HG03280 (cell line): ENCODE measurements around the gene COL4A2.

Experiments used
- ATAC-seq: cut with Tn5 transposase; IDR thresholded peaks from one replicate; pipeline ENCODE4 v1.9.1; 2021; ENCODE audit warnings: mild to moderate bottlenecking, moderate library complexity; ENCODE audit not compliant: unreplicated experiment

The COL4A2 gene

GRCh38 chr13:110503037-110503901, 196.2 kb downstream of the COL4A2 start:
- no peak for ATAC-seq

GRCh38 chr13:110503979-110504499, 197.0 kb downstream of the COL4A2 start:
- ATAC-seq = no peak

- no peak for ATAC-seq
Measured at GRCh38 chr13:110505594-110505993, 198.5 kb downstream of the COL4A2 start.

GRCh38 chr13:110506396-110506795, 199.3 kb downstream of the COL4A2 start:
- no peak for ATAC-seq

- no peak for ATAC-seq
Measured at GRCh38 chr13:110506859-110507566, 199.9 kb downstream of the COL4A2 start.

GRCh38 chr13:110507678-110508381, 200.7 kb downstream of the COL4A2 start:
- no peak for ATAC-seq

- ATAC-seq = no peak
Measured at GRCh38 chr13:110509478-110509926, 202.4 kb downstream of the COL4A2 start.

GRCh38 chr13:110509971-110510786, 203.1 kb downstream of the COL4A2 start:
- no peak for ATAC-seq

GRCh38 chr13:110511509-110512181, 204.6 kb downstream of the COL4A2 start:
- no peak for ATAC-seq

- no peak for ATAC-seq
Measured at GRCh38 chr13:110512198-110512740, 205.2 kb downstream of the COL4A2 start.

- ATAC-seq = no peak
Measured at GRCh38 chr13:110516500-110516899, 209.4 kb downstream of the COL4A2 start.

- ATAC-seq = no peak
Measured at GRCh38 chr13:110517505-110518225, 210.6 kb downstream of the COL4A2 start.

GRCh38 chr13:110518226-110518525, 211.1 kb downstream of the COL4A2 start:
- ATAC-seq = no peak

- no peak for ATAC-seq
Measured at GRCh38 chr13:110518571-110518970, 211.5 kb downstream of the COL4A2 start.

- no peak for ATAC-seq
Measured at GRCh38 chr13:110519046-110519445, 212.0 kb downstream of the COL4A2 start.

- ATAC-seq = no peak
Measured at GRCh38 chr13:110519506-110519905, 212.4 kb downstream of the COL4A2 start.

GRCh38 chr13:110520431-110521295, 213.6 kb downstream of the COL4A2 start:
- no peak for ATAC-seq

- ATAC-seq = no peak
Measured at GRCh38 chr13:110521296-110521680, 214.2 kb downstream of the COL4A2 start.
